Endothelial cell (in vitro differentiated cells): Measurements from ENCODE around the gene CRIP3. TPM values are rescaled to one million over a fixed set of nuclear protein-coding genes. Genes with fewer than 3 reads are reported as not detected.
"Not testable (repeated sequence)": the region's sequence is repeated elsewhere in the genome, so short reads cannot be mapped to it uniquely, and the experiment has no call there.

Source experiments
- DNase-seq: peaks from one replicate; pipeline ENCODE4 v3.0.0; 2021; ENCODE audit warnings: low spot score
- H3K27ac Mint-ChIP-seq: one replicate; pipeline ENCODE4 v1.8.0; 2021; ENCODE audit warnings: mixed read lengths, inconsistent platforms; ENCODE audit not compliant: unreplicated experiment
- H3K27me3 Mint-ChIP-seq: one replicate; pipeline ENCODE4 v1.8.0; 2021; ENCODE audit warnings: mild to moderate bottlenecking, moderate library complexity, mixed read lengths, inconsistent platforms; ENCODE audit not compliant: unreplicated experiment
- H3K36me3 Mint-ChIP-seq: one replicate; pipeline ENCODE4 v1.8.0; 2021; ENCODE audit warnings: mild to moderate bottlenecking, low read depth, mixed read lengths, inconsistent platforms; ENCODE audit not compliant: unreplicated experiment
- H3K4me1 Mint-ChIP-seq: one replicate; pipeline ENCODE4 v1.8.0; 2021; ENCODE audit warnings: mild to moderate bottlenecking, mixed read lengths, inconsistent platforms; ENCODE audit not compliant: unreplicated experiment
- H3K4me3 Mint-ChIP-seq: one replicate; pipeline ENCODE4 v1.8.0; 2021; ENCODE audit warnings: mild to moderate bottlenecking, mixed read lengths, inconsistent platforms; ENCODE audit not compliant: unreplicated experiment
- H3K9me3 Mint-ChIP-seq: one replicate; pipeline ENCODE4 v1.8.0; 2021; ENCODE audit warnings: mixed read lengths, inconsistent platforms; ENCODE audit not compliant: unreplicated experiment
- CTCF ChIP-seq: fragments of 200-600 bp; sonication (generic); IDR thresholded peaks from one replicate; pipeline ENCODE4 v1.5.0; 2021; ENCODE audit warnings: antibody characterized with exemption; ENCODE audit not compliant: unreplicated experiment
- long read RNA-seq: library from polyadenylated mRNA; unstranded; transcript quantifications from one replicate; pipeline ENCODE4 v2.0.0, GENCODE V29; 2020; ENCODE audit not compliant: unreplicated experiment
- total RNA-seq: library from RNA; stranded (reverse); fragmentation: NEBNext Ultra II Directional; extraction: Animal tissue kit (Norgen Biotek cat#: 25700); gene quantifications from one replicate; pipeline ENCODE4 v1.2.1, GENCODE V29; 2021; ENCODE audit not compliant: unreplicated experiment

CRIP3 gene
- total RNA-seq, result 1.1 TPM
- long read RNA-seq, result 0 reads

GRCh38 chr6:43308101-43308989 lies at the start of gene CRIP3:
Gene CRIP3, minus strand, starts transcription at chr6:43308826. Its CDS starts 34 bp downstream, at chr6:43308792.
- TF ChIP-seq CTCF, result no peak
- H3K9me3 Mint-ChIP-seq, result no peaks in the 10 kb centered on the region
- no peak for DNase-seq

GRCh38 chr6:43355862-43356590 lies 47.4 kb upstream of the CRIP3 start:
- peaks cover 3% of the 10 kb centered on the region for H3K27me3 Mint-ChIP-seq

More at GRCh38 chr6:43308101-43308989, at the start of gene CRIP3:
- Mint-ChIP-seq H3K27ac (no peak within 1 kb of the TSS), H3K4me1 (no peaks in the 10 kb centered on the region), H3K27me3 (no peaks in the 10 kb centered on the region), H3K36me3 (no peaks in the 10 kb centered on the region), H3K4me3 (peak within 1 kb of the TSS; percentile 85)

GRCh38 chr6:43351951-43352350 lies 43.3 kb upstream of the CRIP3 start:
- Mint-ChIP-seq H3K36me3 (peaks cover 16% of the 10 kb centered on the region), H3K4me1 (peaks cover 11% of the 10 kb centered on the region)
- H3K27ac Mint-ChIP-seq, H3K27me3 Mint-ChIP-seq, H3K9me3 Mint-ChIP-seq, DNase-seq, H3K4me3 Mint-ChIP-seq: not testable (repeated sequence)

More at GRCh38 chr6:43355862-43356590, 47.4 kb upstream of the CRIP3 start:
- peaks cover 16% of the 10 kb centered on the region for H3K4me1 Mint-ChIP-seq
- no peak for TF ChIP-seq CTCF
- peak overlapping the region; percentile 30 for H3K27ac Mint-ChIP-seq
- no peaks in the 10 kb centered on the region for H3K9me3 Mint-ChIP-seq
- H3K36me3 Mint-ChIP-seq, result peaks cover 29% of the 10 kb centered on the region
- peak overlapping the region; percentile 16 for H3K4me3 Mint-ChIP-seq
- no peak for DNase-seq

GRCh38 chr6:43347444-43347843 lies 38.8 kb upstream of the CRIP3 start:
- Mint-ChIP-seq H3K27ac (no peak overlapping the region), H3K4me3 (no peak overlapping the region), H3K36me3 (peaks cover 8% of the 10 kb centered on the region), H3K27me3 (peaks cover 1% of the 10 kb centered on the region), H3K9me3 (no peaks in the 10 kb centered on the region), H3K4me1 (peaks cover 3% of the 10 kb centered on the region)
- no peak for TF ChIP-seq CTCF
- DNase-seq, result no peak

- no peak for DNase-seq
- Mint-ChIP-seq H3K4me3 (no peak overlapping the region), H3K27ac (no peak overlapping the region), H3K4me1 (peaks cover 4% of the 10 kb centered on the region), H3K9me3 (no peaks in the 10 kb centered on the region), H3K36me3 (peaks cover 10% of the 10 kb centered on the region), H3K27me3 (peaks cover 1% of the 10 kb centered on the region)
- no peak for TF ChIP-seq CTCF
These were observed 38.4 kb upstream of the CRIP3 start for GRCh38 chr6:43347021-43347420.

GRCh38 chr6:43346243-43346642 lies 37.6 kb upstream of the CRIP3 start:
- H3K27me3 Mint-ChIP-seq, H3K27ac Mint-ChIP-seq, H3K4me1 Mint-ChIP-seq, DNase-seq, H3K9me3 Mint-ChIP-seq, H3K4me3 Mint-ChIP-seq: not testable (repeated sequence)
- peaks cover 10% of the 10 kb centered on the region for H3K36me3 Mint-ChIP-seq
